CD14-positive monocyte (primary cell): ENCODE results near the gene BZW1. TPM values are rescaled to one million over a fixed set of nuclear protein-coding genes. Genes with fewer than 3 reads are reported as not detected.
A peak's percentile ranks its signal among the peaks of the same experiment; 100 is the strongest.

ENCODE experiments used
- DNase-seq, 3 donors: peaks; one replicate each; pipeline ENCODE4 v3.0.0-alpha.2; 2011 to 2022
- H2AFZ ChIP-seq: 2 replicates; pipeline ENCODE4 v1.6.0; 2012; ENCODE audit warnings: mild to moderate bottlenecking, low read depth, low read length, inconsistent platforms; ENCODE audit not compliant: insufficient read depth, poor library complexity, severe bottlenecking
- H3K27ac ChIP-seq, 2 donors: 1 replicate in 1 of 2; 2 replicates in 1 of 2; pipeline ENCODE4 v1.5.1; 2012 to 2013; ENCODE audit warnings: low read length in 2 of 2, control low read depth in 1 of 2, inconsistent platforms in 1 of 2, low read depth in 1 of 2, mild to moderate bottlenecking in 1 of 2
- H3K27me3 ChIP-seq, 2 donors: one replicate each; pipeline versions ENCODE4 v1.6.0 to v1.6.1; 2011 to 2013; ENCODE audit warnings: low read length in 2 of 2; ENCODE audit not compliant: control insufficient read depth in 2 of 2, insufficient read depth in 2 of 2
- H3K36me3 ChIP-seq, 2 donors: replicated peaks in 1 of 2; 1 replicate in 1 of 2; 2 replicates in 1 of 2; pipeline versions ENCODE4 v1.5.1 to v1.6.1; 2012 to 2013; ENCODE audit warnings: low read length in 2 of 2, control low read depth in 1 of 2, inconsistent platforms in 1 of 2, mild to moderate bottlenecking in 1 of 2; ENCODE audit not compliant: insufficient read depth in 2 of 2, control insufficient read depth in 1 of 2
- H3K4me1 ChIP-seq, 2 donors: 1 replicate in 1 of 2; 2 replicates in 1 of 2; pipeline versions ENCODE4 v1.5.1 to v1.6.1; 2012 to 2013; ENCODE audit warnings: low read length in 2 of 2, control low read depth in 1 of 2, inconsistent platforms in 1 of 2, mild to moderate bottlenecking in 1 of 2, moderate library complexity in 1 of 2; ENCODE audit not compliant: insufficient read depth in 2 of 2, control insufficient read depth in 1 of 2
- H3K4me2 ChIP-seq: replicated peaks from 2 replicates; pipeline ENCODE3; 2012; ENCODE audit warnings: low read length, moderate library complexity, mild to moderate bottlenecking; ENCODE audit not compliant: poor library complexity, severe bottlenecking; ENCODE audit errors: extremely low read depth
- H3K4me3 ChIP-seq, 3 experiments: fragments of 200-600 bp in 1 of 3; sonication (generic) in 1 of 3; replicated peaks in 1 of 3; 1 replicate in 2 of 3; 2 replicates in 1 of 3; pipeline ENCODE4 v1.5.1; 2011 to 2013; ENCODE audit warnings: low read length in 3 of 3, mild to moderate bottlenecking in 3 of 3, control low read depth in 2 of 3, low read depth in 2 of 3, inconsistent platforms in 1 of 3, moderate library complexity in 1 of 3
- H3K79me2 ChIP-seq: 2 replicates; pipeline ENCODE4 v1.6.0; 2012; ENCODE audit warnings: mild to moderate bottlenecking, control low read depth, inconsistent platforms, low read length, moderate library complexity; ENCODE audit not compliant: insufficient read depth
- H3K9ac ChIP-seq: 2 replicates; pipeline ENCODE4 v1.6.0; 2017; ENCODE audit warnings: low read length, mild to moderate bottlenecking; ENCODE audit not compliant: insufficient read depth, poor library complexity, severe bottlenecking
- H3K9me3 ChIP-seq, 2 donors: replicated peaks in 1 of 2; 1 replicate in 1 of 2; 2 replicates in 1 of 2; pipeline versions ENCODE4 v1.5.1 to v1.6.1; 2012 to 2013; ENCODE audit warnings: low read length in 2 of 2, control low read depth in 1 of 2; ENCODE audit not compliant: control insufficient read depth in 1 of 2, insufficient read depth in 1 of 2
- H4K20me1 ChIP-seq: 2 replicates; pipeline ENCODE4 v1.6.0; 2012; ENCODE audit warnings: mild to moderate bottlenecking, low read length, control low read depth, moderate library complexity; ENCODE audit not compliant: insufficient read depth
- H3K27ac Mint-ChIP-seq, 7 donors: one replicate each; pipeline ENCODE4 v1.8.0; 2020; ENCODE audit warnings: mild to moderate bottlenecking in 7 of 7, mixed read lengths in 7 of 7, moderate library complexity in 6 of 7, inconsistent platforms in 2 of 7
- H3K27me3 Mint-ChIP-seq, 3 donors: one replicate each; pipeline ENCODE4 v1.8.0; 2021 to 2022; ENCODE audit warnings: low read depth in 3 of 3, mild to moderate bottlenecking in 3 of 3, mixed read lengths in 3 of 3, moderate library complexity in 3 of 3, inconsistent platforms in 1 of 3
- H3K36me3 Mint-ChIP-seq, 2 donors: one replicate each; pipeline ENCODE4 v1.8.0; 2020; ENCODE audit warnings: mixed read lengths in 2 of 2, inconsistent platforms in 1 of 2, mild to moderate bottlenecking in 1 of 2
- H3K4me1 Mint-ChIP-seq: one replicate; pipeline ENCODE4 v1.8.0; 2020; ENCODE audit warnings: mild to moderate bottlenecking, mixed read lengths
- H3K4me3 Mint-ChIP-seq, 2 donors: one replicate each; pipeline ENCODE4 v1.8.0; 2020; ENCODE audit warnings: mild to moderate bottlenecking in 2 of 2, mixed read lengths in 2 of 2, moderate library complexity in 1 of 2
- H3K9me3 Mint-ChIP-seq, 7 donors: one replicate each; pipeline ENCODE4 v1.8.0; 2020 to 2022; ENCODE audit warnings: mixed read lengths in 7 of 7, mild to moderate bottlenecking in 6 of 7, moderate library complexity in 6 of 7, inconsistent platforms in 2 of 7
- CTCF ChIP-seq: fragments of 200-600 bp; IDR thresholded peaks from one replicate; pipeline ENCODE4 v1.8.0; 2022; ENCODE audit warnings: antibody characterized with exemption, mild to moderate bottlenecking
- WGBS: methylation state at CpG from one replicate; pipeline ENCODE4 v1.1.5; 2013; ENCODE audit warnings: missing lambda C conversion rate; ENCODE audit not compliant: insufficient coverage; 5-methylcytosine and 5-hydroxymethylcytosine counted together
- intact Hi-C, 2 donors: fragments of 100-400 bp; cut with micrococcal nuclease; formaldehyde crosslinking; loops; one replicate each; pipeline versions ENCODE4 v1.15.0 to v1.15.1; 2023
- polyA plus RNA-seq, 3 donors: library from polyadenylated mRNA; depleted of rRNA in 1 of 3; unstranded in 2 of 3; stranded (reverse) in 1 of 3; fragments of 300-500 nt in 2 of 3; fragments of >200 nt in 1 of 3; fragmentation: Illumina TruSeq in 2 of 3; gene quantifications; 1 replicate in 2 of 3; 2 replicates in 1 of 3; pipeline ENCODE4 v1.2.3, GENCODE V29; 2012 to 2021

The BZW1 gene
- polyA plus RNA-seq, 3 donors, result 58.0 to 221 (median 202) TPM

GRCh38 chr2:200809506-200810251 is 2.0 kb upstream of the BZW1 start:
- no peak overlapping the region for H3K9ac ChIP-seq
- peak overlapping the region; percentile 85 for H2AFZ ChIP-seq
- peaks cover 29 to 36% of the 10 kb centered on the region in 2 donors for H3K4me1 ChIP-seq
- H3K79me2 ChIP-seq, result peaks cover 30% of the 10 kb centered on the region
- H3K27ac ChIP-seq, result peak overlapping the region in 1 of 2 donors; percentile 98
- no peak for DNase-seq
- intact Hi-C loops, result loop anchor here (2.0 to 10.0 kb wide), 5 partner anchors 53 to 643 kb away; partner anchors contain the start of genes CLK1 (in 2 of the 2), SGO2 (in 1 of the 2), STRADB (in 1 of the 2) and TRAK2 (in 1 of the 2)
- peak overlapping the region; percentile 95 for H3K4me2 ChIP-seq
- 54% methylated on average over 2 of the region's 7 CpGs for WGBS
- peaks cover 30% of the 10 kb centered on the region for H4K20me1 ChIP-seq
- H3K27me3 ChIP-seq, result no peaks in the 10 kb centered on the region
- no peak for TF ChIP-seq CTCF
- H3K9me3 ChIP-seq, result no peaks in the 10 kb centered on the region
- Mint-ChIP-seq H3K4me1 (peaks cover 34% of the 10 kb centered on the region), H3K27ac (peak overlapping the region in 1 of 7 donors; percentile 97), H3K9me3 (peaks cover 0 to 4% (median 0%) of the 10 kb centered on the region in 7 donors), H3K36me3 (peaks cover 8 to 16% of the 10 kb centered on the region in 2 donors), H3K27me3 (peaks cover 0 to 2% (median 0%) of the 10 kb centered on the region in 3 donors), H3K4me3 (no peak overlapping the region)
- H3K36me3 ChIP-seq, result peaks cover 11 to 12% of the 10 kb centered on the region in 2 donors
- no peak overlapping the region for H3K4me3 ChIP-seq

GRCh38 chr2:200810252-200810997 is 1.3 kb upstream of the BZW1 start:
- Mint-ChIP-seq H3K36me3 (peaks cover 16 to 23% of the 10 kb centered on the region in 2 donors), H3K4me1 (peaks cover 37% of the 10 kb centered on the region), H3K4me3 (peak overlapping the region; percentile 92 to 99), H3K9me3 (peaks cover 0 to 4% (median 0%) of the 10 kb centered on the region in 7 donors), H3K27me3 (no peaks in the 10 kb centered on the region), H3K27ac (peak overlapping the region; percentile 97 to 100 (median 99))
- Histone ChIP-seq H3K27me3 (no peaks in the 10 kb centered on the region), H3K79me2 (peaks cover 37% of the 10 kb centered on the region), H3K9ac (peak overlapping the region; percentile 99), H4K20me1 (peaks cover 37% of the 10 kb centered on the region), H3K4me2 (peak overlapping the region; percentile 95), H3K27ac (peak overlapping the region in 1 of 2 donors; percentile 98), H3K4me1 (peaks cover 29 to 40% of the 10 kb centered on the region in 2 donors), H2AFZ (peak overlapping the region; percentile 85), H3K36me3 (peaks cover 19 to 20% of the 10 kb centered on the region in 2 donors), H3K9me3 (no peaks in the 10 kb centered on the region), H3K4me3 (peak overlapping the region; percentile 58 to 91 (median 85))
- 0% methylated on average over 1 of the region's 6 CpGs for WGBS
- TF ChIP-seq CTCF, result no peak
- intact Hi-C loops, result loop anchor here (2.0 to 10.0 kb wide), 5 partner anchors 52 to 642 kb away; partner anchors contain the start of genes CLK1 (in 2 of the 2), SGO2 (in 1 of the 2), STRADB (in 1 of the 2) and TRAK2 (in 1 of the 2)
- no peak for DNase-seq
